Measurements from ENCODE around the gene SPTB. TPM values are rescaled to one million over a fixed set of nuclear protein-coding genes. Genes with fewer than 3 reads are reported as not detected.
A peak's percentile ranks its signal among the peaks of the same experiment; 100 is the strongest.

The SPTB gene
- total RNA-seq, 2 experiments from 2014 or later, result 0.03 to 0.08 TPM

DNA sequence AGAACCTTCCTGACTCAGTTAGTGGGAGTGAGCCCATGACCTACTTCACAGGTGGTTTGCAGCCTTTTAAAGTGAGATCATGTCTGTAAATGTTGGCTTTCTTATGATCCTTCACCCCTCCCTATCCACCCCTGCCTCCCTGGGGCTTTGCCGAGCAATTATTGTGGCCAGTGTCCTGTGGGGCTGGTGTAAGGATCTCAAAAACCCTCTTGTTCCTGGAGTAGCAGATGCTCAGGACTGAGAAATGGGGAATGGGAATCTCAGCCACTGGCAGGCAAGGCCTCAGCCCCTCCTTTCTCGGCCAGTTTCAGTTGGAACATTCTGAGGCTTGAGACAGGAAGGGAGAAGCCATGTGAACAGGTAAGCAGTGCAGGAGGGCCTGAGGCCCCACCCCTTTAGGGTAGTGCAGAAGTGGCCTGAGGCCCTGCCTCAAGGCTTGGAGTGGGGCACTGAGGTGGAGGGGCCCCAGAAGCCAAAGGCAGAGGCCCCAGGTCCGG, 121.6 kb downstream of the SPTB start:
- peak overlapping the region in 1 of 2 donors; percentile 75 for H3K27ac ChIP-seq (ENCODE audit: low read depth in 1 of 2, low read length in 2 of 2)
- no peaks in the 10 kb centered on the region for H3K36me3 Mint-ChIP-seq (ENCODE audit: low read depth)
- H3K9me3 Mint-ChIP-seq, result no peaks in the 10 kb centered on the region
- no peaks in the 10 kb centered on the region for H3K27me3 ChIP-seq (ENCODE audit: control insufficient read depth in 1 of 2, insufficient read depth in 2 of 2, low read length in 2 of 2)
- DNase-seq (peak in 5 of 14 experiments; percentile 23 to 69 (median 45)), ATAC-seq (ENCODE audit: poor library complexity) (no peak)
- H3K4me1 Mint-ChIP-seq (ENCODE audit: low read depth), result peaks cover 53% of the 10 kb centered on the region
- no peaks in the 10 kb centered on the region for H3K36me3 ChIP-seq (ENCODE audit: insufficient read depth, low read length)
- H3K4me3 Mint-ChIP-seq, result no peak overlapping the region
- ChIA-PET POLR2A (interaction anchor here (1.4 kb wide), 1 partner anchor 28 kb away, joined by 4 read pairs; no protein-coding TSS in a partner anchor), CTCF (no interaction called here)
- H3K27me3 Mint-ChIP-seq, result no peaks in the 10 kb centered on the region
- H3K9me3 ChIP-seq (ENCODE audit: control insufficient read depth in 1 of 2, insufficient read depth in 1 of 2, low read length in 2 of 2), result peaks cover 0 to 10% of the 10 kb centered on the region in 2 experiments
- intact Hi-C loops (cut with DNase I, micrococcal nuclease), result loop anchor here in 1 of 2 experiments (5.0 kb wide), 1 partner anchor 51 kb away; no protein-coding TSS in a partner anchor
- TF ChIP-seq, protein P1, sequence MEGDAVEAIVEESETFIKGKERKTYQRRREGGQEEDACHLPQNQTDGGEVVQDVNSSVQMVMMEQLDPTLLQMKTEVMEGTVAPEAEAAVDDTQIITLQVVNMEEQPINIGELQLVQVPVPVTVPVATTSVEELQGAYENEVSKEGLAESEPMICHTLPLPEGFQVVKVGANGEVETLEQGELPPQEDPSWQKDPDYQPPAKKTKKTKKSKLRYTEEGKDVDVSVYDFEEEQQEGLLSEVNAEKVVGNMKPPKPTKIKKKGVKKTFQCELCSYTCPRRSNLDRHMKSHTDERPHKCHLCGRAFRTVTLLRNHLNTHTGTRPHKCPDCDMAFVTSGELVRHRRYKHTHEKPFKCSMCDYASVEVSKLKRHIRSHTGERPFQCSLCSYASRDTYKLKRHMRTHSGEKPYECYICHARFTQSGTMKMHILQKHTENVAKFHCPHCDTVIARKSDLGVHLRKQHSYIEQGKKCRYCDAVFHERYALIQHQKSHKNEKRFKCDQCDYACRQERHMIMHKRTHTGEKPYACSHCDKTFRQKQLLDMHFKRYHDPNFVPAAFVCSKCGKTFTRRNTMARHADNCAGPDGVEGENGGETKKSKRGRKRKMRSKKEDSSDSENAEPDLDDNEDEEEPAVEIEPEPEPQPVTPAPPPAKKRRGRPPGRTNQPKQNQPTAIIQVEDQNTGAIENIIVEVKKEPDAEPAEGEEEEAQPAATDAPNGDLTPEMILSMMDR (IDR thresholded peaks at IDR 0.05), result no peak
- peaks cover 98% of the 10 kb centered on the region for H3K4me1 ChIP-seq (ENCODE audit: insufficient read depth, low read length)
- no peak overlapping the region for H3K4me3 ChIP-seq (ENCODE audit: low read length)
- peak overlapping the region; percentile 87 for H3K27ac Mint-ChIP-seq

DNA sequence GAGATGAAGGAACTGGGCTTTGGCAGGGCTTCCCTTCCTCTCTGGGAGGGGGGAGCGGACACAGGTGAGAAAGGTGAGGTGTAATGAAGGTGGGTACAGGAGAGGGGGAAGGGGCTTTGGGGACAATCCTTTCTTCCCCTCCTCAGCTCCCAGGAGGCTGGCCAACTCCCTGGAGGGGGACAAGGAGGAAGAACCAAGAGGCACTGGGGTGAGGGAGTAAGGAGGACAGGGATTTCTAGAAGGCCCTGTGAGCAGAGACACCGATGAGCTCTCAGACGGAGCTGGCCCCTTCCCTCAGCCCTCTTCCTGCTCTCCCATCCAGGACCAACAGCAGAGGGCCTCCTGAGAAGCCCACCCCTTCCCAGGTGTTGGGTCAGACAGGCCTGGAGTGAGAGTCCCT, 122.1 kb downstream of the SPTB start:
- H3K4me1 ChIP-seq (ENCODE audit: insufficient read depth, low read length), result peaks cover 93% of the 10 kb centered on the region
- no peak overlapping the region for H3K4me3 ChIP-seq (ENCODE audit: low read length)
- DNase-seq (no peak), ATAC-seq (ENCODE audit: poor library complexity) (no peak)
- TF ChIP-seq, protein P1 (IDR thresholded peaks at IDR 0.05), result no peak
- H3K27ac ChIP-seq (ENCODE audit: low read depth in 1 of 2, low read length in 2 of 2), result peak overlapping the region; percentile 52 to 75
- ChIA-PET CTCF (no interaction called here), POLR2A (no interaction called here)
- no peaks in the 10 kb centered on the region for H3K36me3 ChIP-seq (ENCODE audit: insufficient read depth, low read length)
- intact Hi-C loops (cut with DNase I, micrococcal nuclease), result loop anchor here in 1 of 2 experiments (5.0 kb wide), 1 partner anchor 50 kb away; no protein-coding TSS in a partner anchor
- H3K9me3 ChIP-seq (ENCODE audit: control insufficient read depth in 1 of 2, insufficient read depth in 1 of 2, low read length in 2 of 2), result peaks cover 0 to 10% of the 10 kb centered on the region in 2 experiments
- no peaks in the 10 kb centered on the region for H3K27me3 ChIP-seq (ENCODE audit: control insufficient read depth in 1 of 2, insufficient read depth in 2 of 2, low read length in 2 of 2)
- H3K4me3 Mint-ChIP-seq, result no peak overlapping the region
- peaks cover 53% of the 10 kb centered on the region for H3K4me1 Mint-ChIP-seq (ENCODE audit: low read depth)
- peak overlapping the region; percentile 87 for H3K27ac Mint-ChIP-seq
- no peaks in the 10 kb centered on the region for H3K27me3 Mint-ChIP-seq
- H3K36me3 Mint-ChIP-seq (ENCODE audit: low read depth), result no peaks in the 10 kb centered on the region
- H3K9me3 Mint-ChIP-seq, result no peaks in the 10 kb centered on the region

DNA sequence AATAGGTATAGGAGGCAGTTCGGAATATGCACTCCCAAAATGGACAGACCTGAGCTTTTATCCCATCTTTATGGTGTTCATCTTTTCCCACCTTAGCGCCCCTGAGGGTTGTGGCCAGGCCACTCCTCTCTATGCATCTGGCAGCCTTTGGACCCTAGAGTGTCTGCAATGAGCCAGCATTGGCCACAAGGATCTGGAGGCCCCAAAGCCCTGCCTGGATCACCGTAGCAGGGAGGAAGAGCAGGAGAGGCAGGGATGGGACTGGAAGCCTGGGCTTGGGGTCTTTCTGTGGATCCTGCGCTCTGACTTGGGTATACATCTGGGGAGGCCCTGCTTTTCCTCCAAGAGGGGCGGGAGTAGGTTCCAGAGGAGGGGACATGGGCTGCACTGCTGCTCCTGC, 123.0 kb downstream of the SPTB start:
- Histone ChIP-seq H3K4me1 (ENCODE audit: insufficient read depth, low read length) (peaks cover 84% of the 10 kb centered on the region), H3K27ac (ENCODE audit: low read depth in 1 of 2, low read length in 2 of 2) (peak overlapping the region in 1 of 2 donors; percentile 75), H3K4me3 (ENCODE audit: low read length) (no peak overlapping the region), H3K27me3 (ENCODE audit: control insufficient read depth in 1 of 2, insufficient read depth in 2 of 2, low read length in 2 of 2) (no peaks in the 10 kb centered on the region), H3K9me3 (ENCODE audit: control insufficient read depth in 1 of 2, insufficient read depth in 1 of 2, low read length in 2 of 2) (peaks cover 0 to 10% of the 10 kb centered on the region in 2 experiments), H3K36me3 (ENCODE audit: insufficient read depth, low read length) (no peaks in the 10 kb centered on the region)
- ChIA-PET POLR2A (interaction anchor here (1.0 kb wide), 1 partner anchor 8 kb away, joined by 3 read pairs; no protein-coding TSS in a partner anchor), CTCF (interaction anchor here (1.5 kb wide), 2 partner anchors 8 to 85 kb away, joined by 3 to 5 read pairs; no protein-coding TSS in a partner anchor)
- DNase-seq, result no peak
- TF ChIP-seq, protein P1 (IDR thresholded peaks at IDR 0.05), result no peak
- no peak overlapping the region for H3K4me3 Mint-ChIP-seq
- intact Hi-C loops (cut with DNase I, micrococcal nuclease), result loop anchor here in 1 of 2 experiments (5.0 kb wide), 1 partner anchor 49 kb away; no protein-coding TSS in a partner anchor
- H3K9me3 Mint-ChIP-seq, result no peaks in the 10 kb centered on the region
- peaks cover 48% of the 10 kb centered on the region for H3K4me1 Mint-ChIP-seq (ENCODE audit: low read depth)
- no peak for ATAC-seq (ENCODE audit: poor library complexity)
- H3K27ac Mint-ChIP-seq, result peak overlapping the region; percentile 87
- no peaks in the 10 kb centered on the region for H3K27me3 Mint-ChIP-seq
- H3K36me3 Mint-ChIP-seq (ENCODE audit: low read depth), result no peaks in the 10 kb centered on the region

Measured in CD4-positive, alpha-beta T cell (primary cell).